ENCODE measurements around the gene HDDC2.
"Not testable (repeated sequence)": the region's sequence is repeated elsewhere in the genome, so short reads cannot be mapped to it uniquely, and the experiment has no call there.

The HDDC2 gene

DNA sequence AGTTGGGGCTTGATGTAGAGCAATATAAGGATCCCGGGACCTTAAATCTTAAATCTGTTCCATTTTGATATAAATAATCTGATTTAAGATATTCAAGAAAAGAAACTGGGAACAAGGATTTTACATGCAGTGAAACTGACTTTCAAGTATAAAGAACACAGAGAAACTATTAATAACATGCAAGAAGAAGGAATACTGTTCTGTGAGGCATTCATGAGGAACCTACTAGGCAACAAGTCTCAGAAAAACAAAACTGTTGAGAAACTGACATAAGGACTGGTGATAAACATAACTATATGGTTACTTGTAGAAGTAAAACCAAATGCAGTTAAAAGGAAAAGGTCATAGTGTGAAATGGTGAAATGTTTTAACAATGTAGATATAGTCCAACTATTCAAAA lies 15.8 kb downstream of the HDDC2 start:
- Histone ChIP-seq H3K36me3 (ENCODE audit: insufficient read depth, low read length) (peaks cover 49% of the 10 kb centered on the region), H3K79me2 (ENCODE audit: control insufficient read depth, insufficient read depth, low read length, unreplicated experiment) (peaks cover 2% of the 10 kb centered on the region)

DNA sequence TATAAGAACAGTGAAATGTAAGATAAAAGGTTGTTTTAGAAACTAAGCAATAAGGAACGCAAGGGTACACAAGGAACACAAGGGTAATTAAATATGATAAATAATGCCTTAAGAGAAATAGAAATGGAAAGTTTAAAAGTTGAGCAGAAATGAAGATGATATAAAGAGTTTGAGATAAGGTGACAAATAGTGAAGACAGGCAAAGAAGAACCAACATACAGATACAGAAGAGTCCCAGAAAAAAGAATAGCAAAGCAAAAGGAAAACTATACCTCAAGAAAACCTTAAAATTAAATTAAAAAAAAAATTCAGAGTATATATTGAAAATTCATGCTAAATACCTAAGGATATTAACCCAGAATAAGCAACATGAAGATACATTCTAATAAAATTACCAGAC lies 16.4 kb downstream of the HDDC2 start:
- no peak overlapping the region for H3K27ac ChIP-seq (ENCODE audit: low read depth, low read length)
- H3K4me3 ChIP-seq (ENCODE audit: low read depth, low read length), result no peak overlapping the region
- H3K36me3 ChIP-seq (ENCODE audit: insufficient read depth, low read length), result peaks cover 43% of the 10 kb centered on the region
- H2AFZ ChIP-seq (ENCODE audit: low read length, unreplicated experiment), result no peak overlapping the region
- no peaks in the 10 kb centered on the region for H3K27me3 ChIP-seq (ENCODE audit: insufficient read depth, low read length)
- H3K4me1 ChIP-seq (ENCODE audit: control insufficient read depth, insufficient read depth, low read length, unreplicated experiment), result no peaks in the 10 kb centered on the region
- peaks cover 1% of the 10 kb centered on the region for H3K79me2 ChIP-seq (ENCODE audit: control insufficient read depth, insufficient read depth, low read length, unreplicated experiment)

More for the DNA sequence above, 15.8 kb downstream of the HDDC2 start:
- no peak overlapping the region for H2AFZ ChIP-seq (ENCODE audit: low read length, unreplicated experiment)
- no peaks in the 10 kb centered on the region for H3K4me1 ChIP-seq (ENCODE audit: control insufficient read depth, insufficient read depth, low read length, unreplicated experiment)
- no peak overlapping the region for H3K27ac ChIP-seq (ENCODE audit: low read depth, low read length)
- no peaks in the 10 kb centered on the region for H3K27me3 ChIP-seq (ENCODE audit: insufficient read depth, low read length)
- no peak overlapping the region for H3K4me3 ChIP-seq (ENCODE audit: low read depth, low read length)

DNA sequence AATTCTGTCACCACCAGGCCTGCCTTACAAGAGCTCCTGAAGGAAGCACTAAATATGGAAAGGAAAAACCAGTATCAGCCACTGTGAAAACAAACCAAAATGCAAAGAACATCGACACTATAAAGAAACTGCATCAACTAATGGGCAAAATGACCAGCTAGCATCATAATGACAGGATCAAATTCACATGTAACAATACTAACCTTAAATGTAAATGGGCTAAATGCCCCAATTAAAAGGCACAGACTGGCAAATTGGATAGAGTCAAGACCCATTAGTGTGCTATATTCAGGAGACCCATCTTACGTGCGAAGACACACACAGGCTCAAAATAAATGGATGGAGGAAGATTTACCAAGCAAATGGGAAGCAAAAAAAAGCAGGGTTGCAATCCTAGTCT lies 19.3 kb downstream of the HDDC2 start:
- not testable (repeated sequence) for H3K79me2 ChIP-seq (ENCODE audit: control insufficient read depth, insufficient read depth, low read length, unreplicated experiment); H3K4me3 ChIP-seq (ENCODE audit: low read depth, low read length); H3K27me3 ChIP-seq (ENCODE audit: insufficient read depth, low read length); H3K4me1 ChIP-seq (ENCODE audit: control insufficient read depth, insufficient read depth, low read length, unreplicated experiment); H3K27ac ChIP-seq (ENCODE audit: low read depth, low read length); H2AFZ ChIP-seq (ENCODE audit: low read length, unreplicated experiment)
- peaks cover 28% of the 10 kb centered on the region for H3K36me3 ChIP-seq (ENCODE audit: insufficient read depth, low read length)

DNA sequence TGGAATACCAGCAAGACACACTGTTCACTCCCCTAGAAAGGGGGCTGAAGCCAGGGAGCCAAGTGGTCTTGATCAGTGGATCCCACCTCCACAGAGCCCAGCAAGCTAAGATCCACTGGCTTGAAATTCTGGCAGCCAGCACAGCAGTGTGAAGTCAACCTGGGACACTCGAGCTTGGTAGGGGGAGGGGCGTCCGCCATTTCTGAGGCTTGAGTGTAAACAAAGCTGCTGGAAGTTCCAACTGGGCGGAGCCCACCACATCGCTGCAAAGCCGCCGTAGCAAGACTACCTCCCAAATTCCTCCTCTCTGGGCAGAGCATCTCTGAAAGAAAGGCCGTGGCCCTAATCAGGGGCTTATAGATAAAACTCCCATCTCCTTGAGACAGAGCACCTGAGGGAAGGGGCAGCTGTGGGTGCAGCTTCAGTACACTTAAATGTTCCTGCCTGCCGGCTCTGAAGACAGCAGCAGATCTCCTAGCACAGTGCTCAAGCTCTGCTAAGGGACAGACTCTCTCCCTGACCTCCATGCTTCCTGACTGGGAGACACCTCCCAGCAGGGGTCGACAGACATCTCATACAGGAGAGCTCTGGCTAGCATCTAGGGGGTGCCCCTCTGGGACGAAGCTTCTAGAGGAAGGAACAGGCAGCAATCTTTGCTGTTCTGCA lies 21.3 kb downstream of the HDDC2 start:
- not testable (repeated sequence) for H2AFZ ChIP-seq (ENCODE audit: low read length, unreplicated experiment); H3K4me3 ChIP-seq (ENCODE audit: low read depth, low read length); H3K79me2 ChIP-seq (ENCODE audit: control insufficient read depth, insufficient read depth, low read length, unreplicated experiment); H3K27ac ChIP-seq (ENCODE audit: low read depth, low read length); H3K4me1 ChIP-seq (ENCODE audit: control insufficient read depth, insufficient read depth, low read length, unreplicated experiment); H3K27me3 ChIP-seq (ENCODE audit: insufficient read depth, low read length)
- peaks cover 13% of the 10 kb centered on the region for H3K36me3 ChIP-seq (ENCODE audit: insufficient read depth, low read length)

DNA sequence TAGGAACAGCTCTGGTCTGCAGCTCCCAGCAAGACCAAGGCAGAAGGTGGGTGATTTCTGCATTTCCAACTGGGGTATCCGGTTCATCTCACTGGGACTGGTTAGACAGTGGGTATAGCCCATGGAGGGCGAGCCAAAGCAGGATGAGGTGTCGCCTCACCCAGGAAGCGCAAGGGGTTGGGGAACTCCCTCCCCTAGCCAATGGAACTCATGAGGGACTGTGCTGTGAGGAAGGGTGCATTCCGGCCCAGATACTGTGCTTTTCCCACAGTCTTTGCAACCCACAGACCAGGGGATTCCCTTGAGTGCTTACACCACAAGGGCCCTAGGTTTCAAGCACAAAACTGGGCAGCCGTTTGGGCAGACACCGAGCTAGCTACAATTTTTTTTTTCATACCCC lies 21.8 kb downstream of the HDDC2 start:
- no peaks in the 10 kb centered on the region for H3K27me3 ChIP-seq (ENCODE audit: insufficient read depth, low read length)
- H2AFZ ChIP-seq (ENCODE audit: low read length, unreplicated experiment), result no peak overlapping the region
- no peak overlapping the region for H3K4me3 ChIP-seq (ENCODE audit: low read depth, low read length)
- no peaks in the 10 kb centered on the region for H3K4me1 ChIP-seq (ENCODE audit: control insufficient read depth, insufficient read depth, low read length, unreplicated experiment)
- no peaks in the 10 kb centered on the region for H3K79me2 ChIP-seq (ENCODE audit: control insufficient read depth, insufficient read depth, low read length, unreplicated experiment)
- H3K27ac ChIP-seq (ENCODE audit: low read depth, low read length), result no peak overlapping the region
- H3K36me3 ChIP-seq (ENCODE audit: insufficient read depth, low read length), result peaks cover 9% of the 10 kb centered on the region

DNA sequence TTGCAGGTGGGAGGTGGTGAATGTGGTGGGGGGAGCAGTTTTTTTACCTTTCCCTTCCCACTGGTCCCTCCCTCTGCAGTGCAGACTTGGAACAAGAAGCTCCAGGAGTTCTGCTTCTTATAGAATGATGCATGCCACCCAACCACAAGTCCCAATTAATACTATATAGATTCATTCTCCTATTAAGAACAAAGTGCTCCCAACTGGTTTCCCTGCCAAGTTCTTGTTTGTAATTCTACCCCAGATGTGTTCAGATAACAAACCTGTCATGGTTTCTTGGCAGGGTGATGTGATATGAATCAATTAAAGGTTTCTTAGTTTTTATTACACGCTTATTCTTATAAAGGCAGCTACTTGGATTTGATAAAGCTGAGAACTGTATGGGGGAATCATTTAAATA lies 23.9 kb downstream of the HDDC2 start:
- peaks cover 10% of the 10 kb centered on the region for H3K36me3 ChIP-seq (ENCODE audit: insufficient read depth, low read length)
- no peaks in the 10 kb centered on the region for H3K27me3 ChIP-seq (ENCODE audit: insufficient read depth, low read length)
- H3K4me1 ChIP-seq (ENCODE audit: control insufficient read depth, insufficient read depth, low read length, unreplicated experiment), result no peaks in the 10 kb centered on the region
- no peak overlapping the region for H3K4me3 ChIP-seq (ENCODE audit: low read depth, low read length)
- no peaks in the 10 kb centered on the region for H3K79me2 ChIP-seq (ENCODE audit: control insufficient read depth, insufficient read depth, low read length, unreplicated experiment)
- no peak overlapping the region for H2AFZ ChIP-seq (ENCODE audit: low read length, unreplicated experiment)
- no peak overlapping the region for H3K27ac ChIP-seq (ENCODE audit: low read depth, low read length)

DNA sequence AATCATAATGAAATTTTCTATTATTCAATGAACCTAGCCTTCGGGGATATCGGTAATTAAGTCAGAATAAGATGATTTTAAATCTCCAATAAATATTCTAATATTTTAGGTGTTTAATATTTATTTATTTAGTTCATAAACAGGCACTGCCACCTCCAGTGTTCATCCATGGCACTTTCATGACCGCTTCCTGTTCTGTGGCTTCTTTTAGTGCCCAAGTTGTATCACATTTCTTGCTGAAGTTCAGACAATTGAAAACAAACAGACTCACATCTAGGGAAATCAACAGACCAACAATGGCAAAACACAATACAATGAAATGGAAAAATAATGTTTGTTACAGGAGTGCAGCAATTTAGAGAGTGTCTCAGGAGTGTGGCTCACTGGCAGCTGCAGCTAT lies 26.0 kb downstream of the HDDC2 start:
- Histone ChIP-seq H3K36me3 (ENCODE audit: insufficient read depth, low read length) (peaks cover 12% of the 10 kb centered on the region; the same call in 1 of the 2 replicates), H3K4me1 (ENCODE audit: control insufficient read depth, insufficient read depth, low read length, unreplicated experiment) (no peaks in the 10 kb centered on the region), H3K4me3 (ENCODE audit: low read depth, low read length) (no peak overlapping the region), H3K79me2 (ENCODE audit: control insufficient read depth, insufficient read depth, low read length, unreplicated experiment) (no peaks in the 10 kb centered on the region), H3K27me3 (ENCODE audit: insufficient read depth, low read length) (no peaks in the 10 kb centered on the region), H3K27ac (ENCODE audit: low read depth, low read length) (no peak overlapping the region), H2AFZ (ENCODE audit: low read length, unreplicated experiment) (no peak overlapping the region)

DNA sequence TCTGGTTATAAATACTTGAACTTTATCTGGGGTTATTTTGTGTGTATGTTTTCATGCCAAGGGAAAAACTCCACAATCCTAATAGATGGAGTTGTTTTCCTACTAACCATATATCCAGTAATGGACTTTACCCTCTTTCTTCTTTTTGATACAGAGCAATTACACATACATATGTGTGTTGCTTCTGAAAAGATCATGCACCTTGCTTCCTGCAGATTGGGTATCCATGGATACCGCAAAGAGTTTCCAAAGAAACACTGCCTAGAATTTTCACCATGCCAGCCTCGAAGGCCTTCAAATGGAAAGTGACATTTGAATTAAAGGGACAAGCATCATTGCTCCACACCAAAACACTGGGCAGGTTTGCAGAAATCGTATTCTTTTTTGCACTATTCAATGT lies 26.8 kb downstream of the HDDC2 start:
- H3K79me2 ChIP-seq (ENCODE audit: control insufficient read depth, insufficient read depth, low read length, unreplicated experiment), result no peaks in the 10 kb centered on the region
- no peaks in the 10 kb centered on the region for H3K27me3 ChIP-seq (ENCODE audit: insufficient read depth, low read length)
- peaks cover 12% of the 10 kb centered on the region; the same call in 1 of the 2 replicates for H3K36me3 ChIP-seq (ENCODE audit: insufficient read depth, low read length)
- no peak overlapping the region for H3K4me3 ChIP-seq (ENCODE audit: low read depth, low read length)
- H2AFZ ChIP-seq (ENCODE audit: low read length, unreplicated experiment), result no peak overlapping the region
- H3K4me1 ChIP-seq (ENCODE audit: control insufficient read depth, insufficient read depth, low read length, unreplicated experiment), result no peaks in the 10 kb centered on the region
- H3K27ac ChIP-seq (ENCODE audit: low read depth, low read length), result no peak overlapping the region

DNA sequence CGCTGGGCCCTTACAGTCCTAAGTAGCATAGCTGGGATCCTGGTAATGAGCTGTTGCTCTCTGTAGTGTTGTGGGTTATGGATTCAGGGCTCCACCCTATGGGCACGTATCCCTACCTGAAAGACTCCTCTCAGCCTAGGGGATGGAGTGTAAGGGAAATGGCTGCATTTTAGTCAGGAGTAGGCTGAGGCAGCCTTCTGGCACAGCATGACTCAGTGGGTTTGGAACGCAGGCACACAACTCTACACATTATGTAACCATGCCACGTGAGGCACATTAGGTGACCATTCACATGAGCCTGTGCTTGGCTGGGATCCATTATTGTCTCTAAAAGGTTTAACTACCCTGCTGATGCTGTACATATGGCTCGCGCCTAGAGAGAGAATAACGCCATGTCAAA lies 27.8 kb downstream of the HDDC2 start:
- no peak overlapping the region for H3K4me3 ChIP-seq (ENCODE audit: low read depth, low read length)
- no peak overlapping the region for H3K27ac ChIP-seq (ENCODE audit: low read depth, low read length)
- no peak overlapping the region for H2AFZ ChIP-seq (ENCODE audit: low read length, unreplicated experiment)
- H3K36me3 ChIP-seq (ENCODE audit: insufficient read depth, low read length), result peaks cover 12% of the 10 kb centered on the region; the same call in 1 of the 2 replicates
- no peaks in the 10 kb centered on the region for H3K79me2 ChIP-seq (ENCODE audit: control insufficient read depth, insufficient read depth, low read length, unreplicated experiment)
- no peaks in the 10 kb centered on the region for H3K27me3 ChIP-seq (ENCODE audit: insufficient read depth, low read length)
- no peaks in the 10 kb centered on the region for H3K4me1 ChIP-seq (ENCODE audit: control insufficient read depth, insufficient read depth, low read length, unreplicated experiment)

DNA sequence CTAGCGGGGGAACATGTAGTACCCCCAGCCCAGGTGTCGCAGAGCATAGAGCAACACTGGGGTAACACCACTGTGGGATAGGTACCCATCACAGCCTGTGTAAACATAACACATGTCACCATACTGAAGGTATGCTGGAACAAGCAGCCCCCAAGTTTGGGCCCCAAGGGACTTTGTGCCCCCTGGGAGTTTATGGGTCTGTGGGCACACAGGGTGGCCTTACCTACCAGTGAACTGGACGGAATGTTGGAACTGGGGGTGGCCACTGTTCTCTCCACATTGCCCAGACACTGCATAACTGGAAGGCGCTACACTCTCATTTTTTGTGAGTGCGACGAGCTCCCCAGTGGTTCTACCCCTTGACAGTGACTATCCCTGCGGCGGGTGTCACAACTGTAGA lies 28.5 kb downstream of the HDDC2 start:
- no peak overlapping the region for H3K27ac ChIP-seq (ENCODE audit: low read depth, low read length)
- peaks cover 12% of the 10 kb centered on the region; the same call in 1 of the 2 replicates for H3K36me3 ChIP-seq (ENCODE audit: insufficient read depth, low read length)
- H3K4me1 ChIP-seq (ENCODE audit: control insufficient read depth, insufficient read depth, low read length, unreplicated experiment), result no peaks in the 10 kb centered on the region
- H2AFZ ChIP-seq (ENCODE audit: low read length, unreplicated experiment), result no peak overlapping the region
- no peaks in the 10 kb centered on the region for H3K27me3 ChIP-seq (ENCODE audit: insufficient read depth, low read length)
- no peaks in the 10 kb centered on the region for H3K79me2 ChIP-seq (ENCODE audit: control insufficient read depth, insufficient read depth, low read length, unreplicated experiment)
- no peak overlapping the region for H3K4me3 ChIP-seq (ENCODE audit: low read depth, low read length)

DNA sequence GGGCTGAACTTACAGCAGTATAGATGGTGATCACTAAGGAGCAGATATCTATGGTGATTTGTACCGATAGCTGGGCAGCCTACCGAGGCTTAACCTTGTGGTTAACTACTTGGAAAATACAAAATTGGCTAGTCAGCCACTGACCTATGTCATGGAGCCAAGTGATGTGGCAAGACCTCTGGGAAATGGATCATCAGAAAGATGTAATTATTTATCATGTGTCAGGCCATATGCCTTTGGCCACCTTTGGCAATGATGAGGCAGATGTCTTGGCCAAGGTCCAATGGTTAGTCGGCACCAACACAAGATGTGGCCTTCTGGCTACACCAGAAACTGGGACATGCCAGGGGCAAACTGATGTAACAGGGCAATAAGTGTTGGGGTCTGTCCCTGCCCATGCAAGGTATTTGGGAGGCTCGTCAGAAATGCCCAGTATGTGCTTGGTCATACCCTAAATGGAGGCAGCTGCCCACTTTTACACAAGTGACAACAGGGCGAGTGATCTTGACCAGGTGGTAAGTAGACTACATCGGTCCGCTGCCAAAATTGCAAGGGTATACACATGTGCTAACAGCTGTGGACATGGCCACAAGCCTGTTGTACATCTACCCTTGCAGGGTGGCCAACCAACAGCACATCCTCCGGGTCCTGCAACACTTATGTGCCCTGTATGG lies 30.1 kb downstream of the HDDC2 start:
- no peak overlapping the region for H2AFZ ChIP-seq (ENCODE audit: low read length, unreplicated experiment)
- no peak overlapping the region for H3K27ac ChIP-seq (ENCODE audit: low read depth, low read length)
- no peaks in the 10 kb centered on the region for H3K4me1 ChIP-seq (ENCODE audit: control insufficient read depth, insufficient read depth, low read length, unreplicated experiment)
- no peaks in the 10 kb centered on the region for H3K27me3 ChIP-seq (ENCODE audit: insufficient read depth, low read length)
- no peaks in the 10 kb centered on the region for H3K79me2 ChIP-seq (ENCODE audit: control insufficient read depth, insufficient read depth, low read length, unreplicated experiment)
- H3K36me3 ChIP-seq (ENCODE audit: insufficient read depth, low read length), result peaks cover 9% of the 10 kb centered on the region; the same call in 1 of the 2 replicates
- H3K4me3 ChIP-seq (ENCODE audit: low read depth, low read length), result no peak overlapping the region
